Stimulated activated CD4-positive, alpha-beta T cell treated with anti-CD3 and anti-CD28 coated beads, TNF-alpha, amount 100 ng/mL, for 48 hours (primary cell): Measurements from ENCODE around the gene LRP6.
"Not testable (repeated sequence)": the region's sequence is repeated elsewhere in the genome, so short reads cannot be mapped to it uniquely, and the experiment has no call there.

ENCODE experiments used
- DNase-seq, 3 donors: peaks; one replicate each; pipeline ENCODE4 v3.0.0-alpha.2; 2020; ENCODE audit warnings: low read depth in 3 of 3

Gene LRP6

GRCh38 chr12:12265571-12266388 is 1.1 kb downstream of the LRP6 start:
- DNase-seq = peak in 1 of 3 donors; percentile 3

GRCh38 chr12:12265035-12265434 is 1.8 kb downstream of the LRP6 start:
- DNase-seq = no peak

GRCh38 chr12:12263909-12264308 is 2.9 kb downstream of the LRP6 start:
- no peak for DNase-seq

GRCh38 chr12:12256291-12256757 is 10.5 kb downstream of the LRP6 start:
- DNase-seq = not testable (repeated sequence)

GRCh38 chr12:12254553-12254952 is 12.3 kb downstream of the LRP6 start:
- DNase-seq = no peak

GRCh38 chr12:12249216-12250050 is 17.4 kb downstream of the LRP6 start:
- no peak for DNase-seq

- no peak for DNase-seq
Measured at GRCh38 chr12:12247584-12247983, 19.3 kb downstream of the LRP6 start.

- DNase-seq = no peak
Measured at GRCh38 chr12:12244341-12244740, 22.5 kb downstream of the LRP6 start.

- no peak for DNase-seq
Measured at GRCh38 chr12:12240662-12241340, 26.0 kb downstream of the LRP6 start.

GRCh38 chr12:12239127-12239526 is 27.7 kb downstream of the LRP6 start:
- no peak for DNase-seq

GRCh38 chr12:12238605-12239004 is 28.2 kb downstream of the LRP6 start:
- DNase-seq = no peak

GRCh38 chr12:12236896-12237295 is 29.9 kb downstream of the LRP6 start:
- DNase-seq = no peak

GRCh38 chr12:12230275-12230674 is 36.6 kb downstream of the LRP6 start:
- no peak for DNase-seq

- no peak for DNase-seq
Measured at GRCh38 chr12:12229556-12230092, 37.2 kb downstream of the LRP6 start.

GRCh38 chr12:12228402-12228801 is 38.4 kb downstream of the LRP6 start:
- no peak for DNase-seq

- no peak for DNase-seq
Measured at GRCh38 chr12:12226187-12226586, 40.7 kb downstream of the LRP6 start.

GRCh38 chr12:12224240-12224940 is 42.5 kb downstream of the LRP6 start:
- DNase-seq = no peak

- DNase-seq = no peak
Measured at GRCh38 chr12:12221560-12221959, 45.3 kb downstream of the LRP6 start.

GRCh38 chr12:12219664-12220063 is 47.2 kb downstream of the LRP6 start:
- DNase-seq = no peak

GRCh38 chr12:12217018-12217359 is 49.9 kb downstream of the LRP6 start:
- no peak for DNase-seq

- DNase-seq = no peak
Measured at GRCh38 chr12:12216349-12217017, 50.4 kb downstream of the LRP6 start.
